ENCODE data around the gene SNRPN. TPM values are rescaled to one million over a fixed set of nuclear protein-coding genes. Genes with fewer than 3 reads are reported as not detected.

The SNRPN gene
- total and polyA plus RNA-seq, 9 of the 15 experiments (the other 6 are each of a cell fraction or from before 2014, with no cell fraction given), result 0.04 to 0.78 (median 0.23) TPM; not detected in 2

DNA sequence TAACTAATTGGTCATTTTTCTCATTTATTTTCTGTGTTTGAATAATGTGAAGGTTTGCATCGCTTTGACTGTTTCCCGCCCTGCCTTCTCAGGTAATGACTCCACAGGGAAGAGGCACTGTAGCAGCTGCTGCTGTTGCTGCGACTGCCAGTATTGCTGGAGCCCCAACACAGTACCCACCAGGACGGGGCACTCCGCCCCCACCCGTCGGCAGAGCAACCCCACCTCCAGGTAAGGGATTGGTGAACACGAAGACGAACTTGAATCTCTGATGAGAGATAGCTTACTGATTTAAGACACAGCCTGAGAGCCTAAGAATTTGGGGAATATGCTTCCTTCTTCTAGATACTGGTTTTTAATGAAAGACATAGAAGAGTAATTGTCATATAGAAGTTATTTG lies 22.9 kb downstream of the SNRPN start:
- Histone ChIP-seq H3K36me3 (ENCODE audit: control insufficient read depth, insufficient read depth, low read length) (no peaks in the 10 kb centered on the region), H3K79me2 (ENCODE audit: control insufficient read depth, insufficient read depth, low read length) (no peaks in the 10 kb centered on the region), H3K4me1 (replicated peaks in 1 of 2; ENCODE audit: control insufficient read depth in 2 of 2, insufficient read depth in 2 of 2, low read length in 2 of 2) (no peaks in the 10 kb centered on the region), H2AFZ (ENCODE audit: low read depth, low read length) (no peak overlapping the region), H3K27me3 (ENCODE audit: control insufficient read depth in 2 of 2, insufficient read depth in 2 of 2, low read length in 2 of 2) (no peaks in the 10 kb centered on the region), H3K9me1 (ENCODE audit: control insufficient read depth, insufficient read depth, low read length) (no peaks in the 10 kb centered on the region), H4K20me1 (replicated peaks; ENCODE audit: control insufficient read depth, insufficient read depth, low read length) (no peaks in the 10 kb centered on the region), H3K27ac (ENCODE audit: extremely low read depth, low read depth, low read length) (no peak overlapping the region), H3K9me3 (replicated peaks; ENCODE audit: control insufficient read depth, insufficient read depth, low read depth, low read length) (no peaks in the 10 kb centered on the region), H3K4me3 (no peak overlapping the region), H3K4me2 (ENCODE audit: insufficient read depth, low read length) (no peak overlapping the region), H3K9ac (ENCODE audit: insufficient read depth in 1 of 2, low read depth in 2 of 2, low read length in 2 of 2) (no peak overlapping the region)
- no peak for FAIRE-seq
- ChIA-PET POLR2A (no interaction called here), CTCF (ENCODE audit: low intra/inter-chr PET ratio) (no interaction called here)
- BruUV-seq (replicated peaks), result no TSS peak
- intact Hi-C loops (cut with micrococcal nuclease), result no loop called here
- TF ChIP-seq HDAC1 (IDR thresholded peaks at IDR 0.05), result no peak
- no peak for TF ChIP-seq THRAP3 (IDR thresholded peaks at IDR 0.05; ENCODE audit: borderline replicate concordance)
- TF ChIP-seq TCF7 (IDR thresholded peaks at IDR 0.05; ENCODE audit: borderline replicate concordance), result no peak
- TF ChIP-seq TAF15 (IDR thresholded peaks at IDR 0.05; ENCODE audit: low read depth, low read length), result no peak
- TF ChIP-seq CREB1 (IDR thresholded peaks at IDR 0.05), result no peak
- no peak for TF ChIP-seq CREB1 (CRISPR knock-in tag; IDR thresholded peaks at IDR 0.05)
- WGBS (ENCODE audit: insufficient coverage, low coverage, missing lambda C conversion rate), result 0% methylated on average over 9 of the region's 9 CpGs
- no peak for ATAC-seq
- in situ Hi-C loops (cut with MboI), result no loop called here
- no peak for DNase-seq (ENCODE audit: extremely low read depth in 1 of 4, low spot score in 3 of 4)

DNA sequence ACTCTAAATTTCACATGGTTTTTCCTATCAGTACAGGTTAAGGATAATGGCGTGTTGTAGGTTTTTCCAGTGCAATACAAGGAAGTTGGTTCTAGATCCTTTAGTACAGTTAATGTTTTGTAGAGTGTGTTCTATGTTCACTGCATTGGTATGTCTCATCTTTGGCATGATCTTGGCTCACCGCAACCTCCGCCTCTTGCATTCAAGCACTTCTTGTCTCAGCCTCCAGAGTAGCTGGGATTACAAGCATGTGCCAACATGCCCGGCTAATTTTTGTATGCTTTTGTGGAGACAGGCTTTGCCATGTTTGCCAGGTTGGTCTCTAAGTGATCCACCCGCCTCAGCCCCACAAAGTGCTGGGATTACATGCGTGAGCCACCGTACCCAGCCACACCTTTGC lies 30.4 kb downstream of the SNRPN start:
- no peak overlapping the region for H3K9ac ChIP-seq (ENCODE audit: insufficient read depth in 1 of 2, low read depth in 2 of 2, low read length in 2 of 2)
- H3K27me3 ChIP-seq (ENCODE audit: control insufficient read depth in 2 of 2, insufficient read depth in 2 of 2, low read length in 2 of 2), result no peaks in the 10 kb centered on the region
- no peak overlapping the region for H3K4me3 ChIP-seq
- H3K36me3 ChIP-seq (ENCODE audit: control insufficient read depth, insufficient read depth, low read length), result no peaks in the 10 kb centered on the region
- H2AFZ ChIP-seq (ENCODE audit: low read depth, low read length), result no peak overlapping the region
- BruUV-seq (replicated peaks), result no TSS peak
- no peaks in the 10 kb centered on the region for H3K4me1 ChIP-seq (replicated peaks in 1 of 2; ENCODE audit: control insufficient read depth in 2 of 2, insufficient read depth in 2 of 2, low read length in 2 of 2)
- FAIRE-seq (no peak), DNase-seq (ENCODE audit: extremely low read depth in 1 of 4, low spot score in 3 of 4) (no peak), ATAC-seq (no peak)
- in situ Hi-C loops (cut with MboI), result no loop called here
- CTCF ChIA-PET (ENCODE audit: low intra/inter-chr PET ratio), result no interaction called here
- POLR2A ChIA-PET, result no interaction called here
- no peaks in the 10 kb centered on the region for H3K79me2 ChIP-seq (ENCODE audit: control insufficient read depth, insufficient read depth, low read length)
- WGBS (ENCODE audit: insufficient coverage, low coverage, missing lambda C conversion rate), result 4% methylated on average over 7 of the region's 7 CpGs
- H3K9me1 ChIP-seq (ENCODE audit: control insufficient read depth, insufficient read depth, low read length), result no peaks in the 10 kb centered on the region
- no peak overlapping the region for H3K4me2 ChIP-seq (ENCODE audit: insufficient read depth, low read length)
- intact Hi-C loops (cut with micrococcal nuclease), result no loop called here
- H4K20me1 ChIP-seq (replicated peaks; ENCODE audit: control insufficient read depth, insufficient read depth, low read length), result no peaks in the 10 kb centered on the region
- no peak overlapping the region for H3K27ac ChIP-seq (ENCODE audit: extremely low read depth, low read depth, low read length)
- H3K9me3 ChIP-seq (replicated peaks; ENCODE audit: control insufficient read depth, insufficient read depth, low read depth, low read length), result no peaks in the 10 kb centered on the region
- no peak for TF ChIP-seq NONO (IDR thresholded peaks at IDR 0.05; ENCODE audit: low read depth in 2 of 2, low read length in 1 of 2)
- TF ChIP-seq, protein P1, sequence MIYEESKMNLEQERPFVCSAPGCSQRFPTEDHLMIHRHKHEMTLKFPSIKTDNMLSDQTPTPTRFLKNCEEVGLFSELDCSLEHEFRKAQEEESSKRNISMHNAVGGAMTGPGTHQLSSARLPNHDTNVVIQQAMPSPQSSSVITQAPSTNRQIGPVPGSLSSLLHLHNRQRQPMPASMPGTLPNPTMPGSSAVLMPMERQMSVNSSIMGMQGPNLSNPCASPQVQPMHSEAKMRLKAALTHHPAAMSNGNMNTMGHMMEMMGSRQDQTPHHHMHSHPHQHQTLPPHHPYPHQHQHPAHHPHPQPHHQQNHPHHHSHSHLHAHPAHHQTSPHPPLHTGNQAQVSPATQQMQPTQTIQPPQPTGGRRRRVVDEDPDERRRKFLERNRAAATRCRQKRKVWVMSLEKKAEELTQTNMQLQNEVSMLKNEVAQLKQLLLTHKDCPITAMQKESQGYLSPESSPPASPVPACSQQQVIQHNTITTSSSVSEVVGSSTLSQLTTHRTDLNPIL (CRISPR knock-in tag; IDR thresholded peaks at IDR 0.05), result no peak
- TF ChIP-seq C11orf30 (IDR thresholded peaks at IDR 0.05; ENCODE audit: low read depth), result no peak
- TF ChIP-seq ZNF583 (CRISPR knock-in tag; IDR thresholded peaks at IDR 0.05), result no peak
- TF ChIP-seq ZBED1 (IDR thresholded peaks at IDR 0.05), result no peak
- no peak for TF ChIP-seq ZNF384 (IDR thresholded peaks at IDR 0.05; ENCODE audit: low read depth, low read length)
- TF ChIP-seq, protein P2, sequence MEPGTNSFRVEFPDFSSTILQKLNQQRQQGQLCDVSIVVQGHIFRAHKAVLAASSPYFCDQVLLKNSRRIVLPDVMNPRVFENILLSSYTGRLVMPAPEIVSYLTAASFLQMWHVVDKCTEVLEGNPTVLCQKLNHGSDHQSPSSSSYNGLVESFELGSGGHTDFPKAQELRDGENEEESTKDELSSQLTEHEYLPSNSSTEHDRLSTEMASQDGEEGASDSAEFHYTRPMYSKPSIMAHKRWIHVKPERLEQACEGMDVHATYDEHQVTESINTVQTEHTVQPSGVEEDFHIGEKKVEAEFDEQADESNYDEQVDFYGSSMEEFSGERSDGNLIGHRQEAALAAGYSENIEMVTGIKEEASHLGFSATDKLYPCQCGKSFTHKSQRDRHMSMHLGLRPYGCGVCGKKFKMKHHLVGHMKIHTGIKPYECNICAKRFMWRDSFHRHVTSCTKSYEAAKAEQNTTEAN (CRISPR knock-in tag; IDR thresholded peaks at IDR 0.05), result no peak
- TF ChIP-seq, protein P3, sequence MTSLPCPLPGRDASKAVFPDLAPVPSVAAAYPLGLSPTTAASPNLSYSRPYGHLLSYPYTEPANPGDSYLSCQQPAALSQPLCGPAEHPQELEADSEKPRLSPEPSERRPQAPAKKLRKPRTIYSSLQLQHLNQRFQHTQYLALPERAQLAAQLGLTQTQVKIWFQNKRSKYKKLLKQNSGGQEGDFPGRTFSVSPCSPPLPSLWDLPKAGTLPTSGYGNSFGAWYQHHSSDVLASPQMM (CRISPR knock-in tag; IDR thresholded peaks at IDR 0.05), result no peak
- TF ChIP-seq PHB (CRISPR knock-in tag; IDR thresholded peaks at IDR 0.05), result no peak
